Measurements from ENCODE around the gene NEK9.
"Not testable (repeated sequence)": the region's sequence is repeated elsewhere in the genome, so short reads cannot be mapped to it uniquely, and the experiment has no call there.

NEK9 gene

GRCh38 chr14:75101491-75101890, 25.4 kb downstream of the NEK9 start:
- DNase-seq (ENCODE audit: low read depth) = no peak

GRCh38 chr14:75098682-75099081, 28.2 kb downstream of the NEK9 start:
- no peak for DNase-seq (ENCODE audit: low read depth)

- DNase-seq (ENCODE audit: low read depth) = no peak
Measured at GRCh38 chr14:75098212-75098611, 28.6 kb downstream of the NEK9 start.

GRCh38 chr14:75096959-75097358, 29.9 kb downstream of the NEK9 start:
- DNase-seq (ENCODE audit: low read depth) = no peak

- DNase-seq (ENCODE audit: low read depth) = no peak
Measured at GRCh38 chr14:75095690-75096089, 31.2 kb downstream of the NEK9 start.

- DNase-seq (ENCODE audit: low read depth) = no peak
Measured at GRCh38 chr14:75094896-75095295, 32.0 kb downstream of the NEK9 start.

GRCh38 chr14:75092698-75093097, 34.1 kb downstream of the NEK9 start:
- no peak for DNase-seq (ENCODE audit: low read depth)

GRCh38 chr14:75091251-75091650, 35.6 kb downstream of the NEK9 start:
- no peak for DNase-seq (ENCODE audit: low read depth)

GRCh38 chr14:75090353-75090752, 36.5 kb downstream of the NEK9 start:
- no peak for DNase-seq (ENCODE audit: low read depth)

GRCh38 chr14:75088566-75089373, 38.1 kb downstream of the NEK9 start:
- DNase-seq (ENCODE audit: low read depth) = peak; percentile 51

- no peak for DNase-seq (ENCODE audit: low read depth)
Measured at GRCh38 chr14:75088153-75088552, 38.7 kb downstream of the NEK9 start.

- DNase-seq (ENCODE audit: low read depth) = no peak
Measured at GRCh38 chr14:75084513-75084912, 42.3 kb downstream of the NEK9 start.

- DNase-seq (ENCODE audit: low read depth) = no peak
Measured at GRCh38 chr14:75083271-75083670, 43.6 kb downstream of the NEK9 start.

- DNase-seq (ENCODE audit: low read depth) = no peak
Measured at GRCh38 chr14:75081660-75082229, 45.1 kb downstream of the NEK9 start.

GRCh38 chr14:75079521-75079920, 47.3 kb downstream of the NEK9 start:
- DNase-seq (ENCODE audit: low read depth) = no peak

GRCh38 chr14:75077794-75078193, 49.1 kb downstream of the NEK9 start:
- DNase-seq (ENCODE audit: low read depth) = no peak

GRCh38 chr14:75070383-75070782, 56.5 kb downstream of the NEK9 start:
- no peak for DNase-seq (ENCODE audit: low read depth)

- DNase-seq (ENCODE audit: low read depth) = no peak
Measured at GRCh38 chr14:75069811-75070145, 57.1 kb downstream of the NEK9 start.

- peak; percentile 89 for DNase-seq (ENCODE audit: low read depth)
Measured at GRCh38 chr14:75069121-75069810, 57.6 kb downstream of the NEK9 start, which contains the start of gene ZC2HC1C. ZC2HC1C (plus strand) TSS chr14:75069641; CDS start chr14:75070574, 933 bp downstream.

- no peak for DNase-seq (ENCODE audit: low read depth)
Measured at GRCh38 chr14:75068294-75069120, 58.3 kb downstream of the NEK9 start.

- not testable (repeated sequence) for DNase-seq (ENCODE audit: low read depth)
Measured at GRCh38 chr14:75067765-75068164, 59.1 kb downstream of the NEK9 start.

- no peak for DNase-seq (ENCODE audit: low read depth)
Measured at GRCh38 chr14:75067212-75067611, 59.6 kb downstream of the NEK9 start.
